Measurements from ENCODE around the gene ANO7. TPM values are rescaled to one million over a fixed set of nuclear protein-coding genes. Genes with fewer than 3 reads are reported as not detected.

ANO7 gene
- total RNA-seq, 1 experiment from 2014 or later = 5.2 TPM

DNA sequence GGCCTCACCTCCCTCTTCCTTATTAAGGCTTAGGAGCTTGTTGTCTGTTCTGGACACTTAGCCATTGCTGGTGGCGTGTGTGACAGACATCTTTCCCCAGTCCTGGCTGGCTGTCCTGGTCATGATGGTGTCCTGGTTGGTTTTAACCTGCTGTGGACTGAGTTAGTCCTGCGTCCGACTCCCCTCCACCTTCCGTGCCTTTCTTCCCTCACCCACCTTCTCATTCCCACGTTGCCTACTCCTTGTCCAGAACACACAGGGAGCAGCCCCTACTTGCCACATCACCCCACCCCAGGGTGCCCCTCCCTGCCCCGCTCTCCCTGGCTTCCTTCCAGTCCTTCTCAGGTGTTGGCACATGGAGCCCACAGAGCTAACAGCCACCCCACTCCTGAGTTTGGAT is 9.5 kb downstream of the ANO7 start:
- Histone ChIP-seq H2BK5ac (ENCODE audit: insufficient read length, low read length) (no peak overlapping the region), H2BK15ac (ENCODE audit: low read depth, low read length) (no peak overlapping the region), H2AK5ac (ENCODE audit: insufficient read length, low read length) (no peak overlapping the region), H3K18ac (ENCODE audit: insufficient read length, low read depth, low read length) (no peak overlapping the region), H3K56ac (ENCODE audit: insufficient read length, low read depth, low read length) (no peak overlapping the region), H3K23ac (ENCODE audit: insufficient read length, low read depth, low read length) (no peak overlapping the region), H3K9ac (ENCODE audit: extremely low read depth, insufficient read length, low read length) (no peak overlapping the region), H3K23me2 (ENCODE audit: insufficient read length, low read depth, low read length, poor library complexity, severe bottlenecking) (no peaks in the 10 kb centered on the region), H3K14ac (ENCODE audit: insufficient read depth, low read length) (no peak overlapping the region), H3K79me1 (ENCODE audit: insufficient read depth, low read depth, low read length, poor library complexity, severe bottlenecking) (no peaks in the 10 kb centered on the region), H3K27me3 (ENCODE audit: insufficient read depth, low read length) (no peaks in the 10 kb centered on the region), H4K5ac (ENCODE audit: insufficient read length, low read depth, low read length) (no peak overlapping the region), H3K4ac (ENCODE audit: low read depth, low read length) (no peak overlapping the region), H4K91ac (ENCODE audit: insufficient read length, low read depth, low read length) (no peak overlapping the region), H3K9me3 (ENCODE audit: control insufficient read depth, low read depth, low read length) (no peaks in the 10 kb centered on the region), H3K79me2 (ENCODE audit: insufficient read depth, low read length) (no peaks in the 10 kb centered on the region), H3K4me1 (ENCODE audit: insufficient read depth, low read length) (no peaks in the 10 kb centered on the region), H3K4me2 (ENCODE audit: insufficient read depth, insufficient read length, low read length) (no peak overlapping the region), H2BK12ac (ENCODE audit: insufficient read length, low read depth, low read length) (no peak overlapping the region), H3K27ac (ENCODE audit: insufficient read length, low read depth, low read length) (no peak overlapping the region), H2BK20ac (ENCODE audit: low read depth, low read length, poor library complexity, severe bottlenecking) (no peak overlapping the region), H2BK120ac (ENCODE audit: low read depth, low read length, poor library complexity, severe bottlenecking) (no peak overlapping the region), H4K20me1 (ENCODE audit: control insufficient read depth, insufficient read depth, insufficient read length) (no peaks in the 10 kb centered on the region), H3T11ph (ENCODE audit: low read length) (no peak overlapping the region), H2AFZ (ENCODE audit: low read length) (no peak overlapping the region), H4K8ac (replicated peaks; ENCODE audit: insufficient read length, low read depth, low read length) (no peak overlapping the region)
- no peak overlapping the region for H3K4me3 Mint-ChIP-seq
- peaks cover 0 to 4% of the 10 kb centered on the region in 2 experiments; a peak in 1 of 4 replicates for H3K4me1 Mint-ChIP-seq
- TF ChIP-seq, protein P1, sequence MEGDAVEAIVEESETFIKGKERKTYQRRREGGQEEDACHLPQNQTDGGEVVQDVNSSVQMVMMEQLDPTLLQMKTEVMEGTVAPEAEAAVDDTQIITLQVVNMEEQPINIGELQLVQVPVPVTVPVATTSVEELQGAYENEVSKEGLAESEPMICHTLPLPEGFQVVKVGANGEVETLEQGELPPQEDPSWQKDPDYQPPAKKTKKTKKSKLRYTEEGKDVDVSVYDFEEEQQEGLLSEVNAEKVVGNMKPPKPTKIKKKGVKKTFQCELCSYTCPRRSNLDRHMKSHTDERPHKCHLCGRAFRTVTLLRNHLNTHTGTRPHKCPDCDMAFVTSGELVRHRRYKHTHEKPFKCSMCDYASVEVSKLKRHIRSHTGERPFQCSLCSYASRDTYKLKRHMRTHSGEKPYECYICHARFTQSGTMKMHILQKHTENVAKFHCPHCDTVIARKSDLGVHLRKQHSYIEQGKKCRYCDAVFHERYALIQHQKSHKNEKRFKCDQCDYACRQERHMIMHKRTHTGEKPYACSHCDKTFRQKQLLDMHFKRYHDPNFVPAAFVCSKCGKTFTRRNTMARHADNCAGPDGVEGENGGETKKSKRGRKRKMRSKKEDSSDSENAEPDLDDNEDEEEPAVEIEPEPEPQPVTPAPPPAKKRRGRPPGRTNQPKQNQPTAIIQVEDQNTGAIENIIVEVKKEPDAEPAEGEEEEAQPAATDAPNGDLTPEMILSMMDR (conservative IDR thresholded peaks at IDR 0.05) = no peak
- DNase-seq = no peak
- no peaks in the 10 kb centered on the region for H3K9me3 Mint-ChIP-seq
- no peak overlapping the region for H3K27ac Mint-ChIP-seq
- no peaks in the 10 kb centered on the region for H3K36me3 Mint-ChIP-seq (ENCODE audit: insufficient read depth in 1 of 3, low read depth in 3 of 3)
- no CpG with 5 or more reads among the region's 6 CpGs for WGBS (ENCODE audit: extremely low coverage, insufficient read length, low lambda C conversion rate)
- H3K27me3 Mint-ChIP-seq (ENCODE audit: low read depth) = no peaks in the 10 kb centered on the region; the same call in 1 of the 2 replicates
